H1 (cell line): ENCODE results near the gene NFKB1. TPM values are rescaled to one million over a fixed set of nuclear protein-coding genes. Genes with fewer than 3 reads are reported as not detected.

Source experiments
- CTCF ChIA-PET: fragments of 300-600 bp; sonication (Branson Sonifier 250); formaldehyde crosslinking; loops from one replicate; lab custom pipeline; 2021; ENCODE audit not compliant: partially characterized antibody; lab: Charles Lee
- POLR2A ChIA-PET: fragments of 300-600 bp; sonication (Branson Sonifier 250); formaldehyde crosslinking; loops from one replicate; lab custom pipeline; 2021; ENCODE audit warnings: inconsistent platforms; ENCODE audit not compliant: partially characterized antibody; lab: Charles Lee
- DNase-seq, 2 experiments: peaks; one replicate each; pipeline versions ENCODE4 v3.0.0 to v3.0.0-alpha.2; 2010 to 2022; ENCODE audit warnings: low spot score in 2 of 2, low read depth in 1 of 2, mixed read lengths in 1 of 2
- FAIRE-seq: peaks from 2 replicates; lab custom pipeline; 2011; peaks lifted over from hg19 to GRCh38; lab: Jason Lieb, UNC
- H2AFZ ChIP-seq: 2 replicates; pipeline ENCODE4 v1.8.1; 2012; ENCODE audit warnings: low read length, inconsistent platforms
- H2AK5ac ChIP-seq: 2 replicates; pipeline ENCODE4 v1.6.1; 2013; ENCODE audit warnings: low read depth, low read length
- H2BK120ac ChIP-seq: replicated peaks from 2 replicates; pipeline ENCODE3; 2013; ENCODE audit warnings: low read depth, low read length, inconsistent platforms
- H2BK12ac ChIP-seq: 2 replicates; pipeline ENCODE4 v1.6.1; 2013; ENCODE audit warnings: low read depth, low read length
- H2BK15ac ChIP-seq: 2 replicates; pipeline ENCODE4 v1.6.1; 2013; ENCODE audit warnings: low read length
- H2BK20ac ChIP-seq: 2 replicates; pipeline ENCODE4 v1.6.1; 2013; ENCODE audit warnings: low read length
- H2BK5ac ChIP-seq: 2 replicates; pipeline ENCODE4 v1.6.1; 2013; ENCODE audit warnings: low read depth, low read length
- H3K14ac ChIP-seq: 2 replicates; pipeline ENCODE4 v1.6.1; 2013; ENCODE audit warnings: inconsistent platforms; ENCODE audit not compliant: insufficient read length
- H3K18ac ChIP-seq: 2 replicates; pipeline ENCODE4 v1.6.1; 2013; ENCODE audit warnings: low read length; ENCODE audit errors: extremely low read depth
- H3K23ac ChIP-seq: 2 replicates; pipeline ENCODE4 v1.6.1; 2013; ENCODE audit warnings: inconsistent platforms; ENCODE audit not compliant: insufficient read length
- H3K23me2 ChIP-seq: 2 replicates; pipeline ENCODE4 v1.6.1; 2013; ENCODE audit warnings: low read depth, low read length
- H3K27ac ChIP-seq: 2 replicates; pipeline ENCODE4 v1.6.1; 2011; ENCODE audit warnings: low read depth, low read length, inconsistent platforms
- H3K27me3 ChIP-seq, 4 experiments: replicated peaks in 1 of 4; 1 replicate in 1 of 4; 2 replicates in 3 of 4; pipeline versions ENCODE4 v1.6.1 to v1.8.1; 2011 to 2013; ENCODE audit warnings: low read length in 3 of 4, mild to moderate bottlenecking in 3 of 4, inconsistent platforms in 2 of 4, mixed read lengths in 2 of 4, moderate library complexity in 1 of 4; ENCODE audit not compliant: control insufficient read depth in 3 of 4, insufficient read depth in 3 of 4; ENCODE audit errors: extremely low read depth in 1 of 4
- H3K36me3 ChIP-seq, 4 experiments: 2 replicates each; pipeline versions ENCODE4 v1.6.1 to v1.8.1; 2011 to 2013; ENCODE audit warnings: mild to moderate bottlenecking in 4 of 4, low read length in 3 of 4, moderate library complexity in 2 of 4, control low read depth in 1 of 4, inconsistent platforms in 1 of 4; ENCODE audit not compliant: insufficient read depth in 4 of 4, control insufficient read depth in 2 of 4
- H3K4ac ChIP-seq: replicated peaks from 2 replicates; pipeline ENCODE3; 2013; ENCODE audit warnings: low read length, low read depth, mixed read lengths, inconsistent platforms; ENCODE audit not compliant: insufficient read length
- H3K4me1 ChIP-seq, 4 experiments: replicated peaks in 1 of 4; 1 replicate in 1 of 4; 2 replicates in 3 of 4; pipeline versions ENCODE4 v1.6.1 to v1.8.1; 2011 to 2013; ENCODE audit warnings: low read length in 3 of 4, inconsistent platforms in 2 of 4, mixed read lengths in 1 of 4; ENCODE audit not compliant: insufficient read depth in 4 of 4, control insufficient read depth in 3 of 4
- H3K4me2 ChIP-seq, 2 experiments: 2 replicates each; pipeline versions ENCODE4 v1.6.1 to v1.8.1; 2011 to 2013; ENCODE audit warnings: low read depth in 2 of 2, low read length in 2 of 2, control low read depth in 1 of 2, inconsistent platforms in 1 of 2, mild to moderate bottlenecking in 1 of 2; ENCODE audit not compliant: insufficient read depth in 1 of 2
- H3K4me3 ChIP-seq, 4 experiments: fragments of 200-600, 300-600 bp in 1 of 4; sonication (generic), shearing (Covaris generic), sonication (Bioruptor Twin) in 1 of 4; 2 replicates each; pipeline versions ENCODE4 v1.5.1 to v1.8.1; 2011 to 2016; ENCODE audit warnings: low read length in 4 of 4, low read depth in 3 of 4, control low read depth in 2 of 4, inconsistent platforms in 2 of 4, mild to moderate bottlenecking in 2 of 4, mixed read lengths in 1 of 4, moderate library complexity in 1 of 4; ENCODE audit not compliant: insufficient read depth in 2 of 4; ENCODE audit errors: extremely low read depth in 1 of 4
- H3K56ac ChIP-seq: replicated peaks from 2 replicates; pipeline ENCODE3; 2013; ENCODE audit warnings: low read depth, mild to moderate bottlenecking, mixed read lengths, low read length, inconsistent platforms; ENCODE audit not compliant: insufficient read length
- H3K79me1 ChIP-seq: 2 replicates; pipeline ENCODE4 v1.6.1; 2013; ENCODE audit warnings: low read depth, low read length, control low read depth
- H3K79me2 ChIP-seq, 2 experiments: 2 replicates each; pipeline versions ENCODE4 v1.6.1 to v1.8.1; 2012 to 2013; ENCODE audit warnings: low read length in 2 of 2, mild to moderate bottlenecking in 2 of 2, inconsistent platforms in 1 of 2; ENCODE audit not compliant: insufficient read depth in 2 of 2, control insufficient read depth in 1 of 2
- H3K9ac ChIP-seq, 4 experiments: replicated peaks in 1 of 4; 1 replicate in 1 of 4; 2 replicates in 3 of 4; pipeline versions ENCODE4 v1.6.1 to v1.8.1; 2011 to 2013; ENCODE audit warnings: low read depth in 3 of 4, low read length in 3 of 4, control low read depth in 2 of 4, mild to moderate bottlenecking in 2 of 4, moderate library complexity in 2 of 4, inconsistent platforms in 1 of 4; ENCODE audit errors: extremely low read depth in 1 of 4
- H3K9me3 ChIP-seq, 2 experiments: 2 replicates each; pipeline versions ENCODE4 v1.6.1 to v1.8.1; 2012 to 2013; ENCODE audit warnings: mild to moderate bottlenecking in 2 of 2, moderate library complexity in 2 of 2, control low read depth in 1 of 2, inconsistent platforms in 1 of 2, low read depth in 1 of 2, low read length in 1 of 2, mixed read lengths in 1 of 2; ENCODE audit not compliant: insufficient read depth in 2 of 2
- H4K20me1 ChIP-seq, 2 experiments: replicated peaks in 1 of 2; 2 replicates each; pipeline versions ENCODE3 to v1.8.1; 2011 to 2013; ENCODE audit warnings: inconsistent platforms in 2 of 2, low read length in 2 of 2, mild to moderate bottlenecking in 1 of 2; ENCODE audit not compliant: insufficient read depth in 2 of 2, control insufficient read depth in 1 of 2
- H4K5ac ChIP-seq: 2 replicates; pipeline ENCODE4 v1.6.1; 2013; ENCODE audit warnings: low read length, low read depth, mixed read lengths, inconsistent platforms; ENCODE audit not compliant: insufficient read length
- H4K8ac ChIP-seq: 2 replicates; pipeline ENCODE4 v1.8.0; 2013; ENCODE audit warnings: mild to moderate bottlenecking, moderate library complexity, low read length, inconsistent platforms; ENCODE audit not compliant: insufficient read depth; ENCODE audit errors: extremely low read depth
- H4K91ac ChIP-seq: replicated peaks from 2 replicates; pipeline ENCODE3; 2013; ENCODE audit warnings: low read length, mixed read lengths, inconsistent platforms; ENCODE audit not compliant: insufficient read length
- ASH2L ChIP-seq: fragments of 200-600, 300-600 bp; sonication (generic); IDR thresholded peaks from one replicate; pipeline ENCODE4 v1.7.1; 2017; ENCODE audit warnings: low read length
- CBX5 ChIP-seq: fragments of 300-800, 300-1000 bp; sonication (generic); IDR thresholded peaks from 2 replicates; pipeline ENCODE4 v1.7.1; 2016; ENCODE audit warnings: antibody characterized with exemption, low read length, low read depth
- CEBPB ChIP-seq: IDR thresholded peaks from 2 replicates; pipeline ENCODE4 v1.6.1; 2012; ENCODE audit warnings: low read depth, low read length
- JUN ChIP-seq: IDR thresholded peaks from 2 replicates; pipeline ENCODE4 v1.6.1; 2011; ENCODE audit warnings: low read depth, mild to moderate bottlenecking, improper control_type of control experiment, low read length
- POLR2A ChIP-seq, 2 experiments: IDR thresholded peaks; 1 replicate in 1 of 2; 2 replicates in 1 of 2; pipeline ENCODE4 v1.6.1; 2011; ENCODE audit warnings: low read depth in 2 of 2, low read length in 2 of 2, mild to moderate bottlenecking in 2 of 2; ENCODE audit errors: control extremely low read depth in 1 of 2
- SAP30 ChIP-seq: fragments of 300-600 bp; sonication (generic); IDR thresholded peaks from 2 replicates; pipeline ENCODE4 v1.7.1; 2012; ENCODE audit warnings: low read length, moderate library complexity, mild to moderate bottlenecking, inconsistent platforms; ENCODE audit not compliant: insufficient read depth, insufficient replicate concordance
- SP4 ChIP-seq: IDR thresholded peaks from 2 replicates; pipeline ENCODE4 v1.6.1; 2012; ENCODE audit warnings: low read length, inconsistent platforms
- SRF ChIP-seq: IDR thresholded peaks from 2 replicates; pipeline ENCODE4 v1.6.1; 2011; ENCODE audit warnings: mild to moderate bottlenecking, low read depth, low read length, moderate library complexity
- TCF12 ChIP-seq: IDR thresholded peaks from 2 replicates; pipeline ENCODE4 v1.6.1; 2011; ENCODE audit warnings: low read depth, mild to moderate bottlenecking, low read length
- TEAD4 ChIP-seq: IDR thresholded peaks from 2 replicates; pipeline ENCODE4 v1.6.1; 2012; ENCODE audit warnings: low read depth, low read length, inconsistent platforms, mixed read lengths
- WGBS, 2 experiments: shearing (Covaris generic) in 1 of 2; methylation state at CpG; one replicate each; pipeline versions ENCODE4 v1.1.6 to v1.1.7; 2013 to 2015; ENCODE audit warnings: low lambda C conversion rate in 2 of 2, mixed read lengths in 2 of 2, inconsistent platforms in 1 of 2, low coverage in 1 of 2, missing lambda C conversion rate in 1 of 2; ENCODE audit not compliant: insufficient replicate concordance in 2 of 2, insufficient coverage in 1 of 2, insufficient read length in 1 of 2; ENCODE audit errors: extremely low coverage in 1 of 2, missing lambda C conversion rate in 1 of 2; 5-methylcytosine and 5-hydroxymethylcytosine counted together
- polyA plus RNA-seq, 7 experiments: library from polyadenylated mRNA; depleted of rRNA in 3 of 7; stranded (reverse) in 5 of 7; unstranded in 2 of 7; fragments of >200 nt in 5 of 7; fragments of 200-250 nt in 2 of 7; gene quantifications; 1 replicate in 5 of 7; 2 replicates in 1 of 7; 4 replicates in 1 of 7; pipeline versions ENCODE4 v1.2.1 to v1.2.3, GENCODE V29; 2011 to 2013; ENCODE audit warnings: missing spikeins in 2 of 7, mixed read lengths in 2 of 7
- total RNA-seq: library from RNA; stranded (reverse); fragmentation: NEBNext Ultra II Directional; extraction: Animal tissue kit (Norgen Biotek cat#: 25700); gene quantifications from 2 replicates; pipeline ENCODE4 v1.2.1, GENCODE V29; 2021

Gene NFKB1
- total and polyA plus RNA-seq, 2 of the 8 experiments (the other 6 are each of a cell fraction or from before 2014, with no cell fraction given): 2.9 to 6.8 TPM

DNA sequence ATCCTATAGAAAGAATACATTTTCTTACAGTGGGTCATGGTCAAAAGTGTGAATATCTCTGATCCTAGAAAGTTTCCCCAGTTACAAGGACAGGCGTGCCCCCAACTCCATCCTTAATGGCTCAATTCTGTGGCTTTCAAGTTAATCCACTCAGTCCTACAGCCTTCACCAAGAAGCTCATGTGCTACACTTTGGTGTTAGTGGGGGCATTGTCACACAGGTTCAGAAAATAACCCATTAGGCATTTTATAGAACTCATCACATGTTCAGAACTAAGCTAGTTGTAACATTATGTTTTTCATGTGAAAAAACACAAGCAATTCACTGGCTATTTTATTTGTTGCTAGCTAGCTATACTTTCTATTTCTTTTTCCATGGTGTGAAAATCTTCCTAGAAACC is 20.4 kb downstream of the NFKB1 start:
- H3K14ac ChIP-seq: no peak overlapping the region
- H3K18ac ChIP-seq: no peak overlapping the region
- peaks cover 0 to 3% of the 10 kb centered on the region in 2 experiments; a peak in 1 of 4 replicates for H3K9me3 ChIP-seq
- no peak overlapping the region for H3K27ac ChIP-seq
- ChIA-PET POLR2A (no interaction called here), CTCF (interaction anchor here (0.9 to 1.0 kb wide), 2 partner anchors 74 to 570 kb away, joined by 3 read pairs; no protein-coding TSS in a partner anchor)
- DNase-seq (no peak), FAIRE-seq (no peak)
- 92% methylated on average over 1 of the region's 1 CpG; no CpG with 5 or more reads in 1 of the 2 experiments for WGBS, 2 experiments
- H3K23me2 ChIP-seq: no peaks in the 10 kb centered on the region
- no peaks in the 10 kb centered on the region for H3K79me1 ChIP-seq
- no peak overlapping the region for H2AFZ ChIP-seq
- no peak overlapping the region for H2BK15ac ChIP-seq
- H3K27me3 ChIP-seq: peaks cover 0 to 1% (median 0%) of the 10 kb centered on the region in 4 experiments; a peak in 1 of 7 replicates
- H2BK5ac ChIP-seq: no peak overlapping the region
- no peak overlapping the region for H4K91ac ChIP-seq
- no peak overlapping the region for H4K5ac ChIP-seq
- no peak overlapping the region for H3K4me3 ChIP-seq
- H2BK20ac ChIP-seq: no peak overlapping the region
- no peak overlapping the region for H2BK120ac ChIP-seq
- no peak overlapping the region for H3K4ac ChIP-seq
- H3K4me2 ChIP-seq: no peak overlapping the region
- TF ChIP-seq ASH2L: no peak
- no peak for TF ChIP-seq SAP30
- TF ChIP-seq POLR2A (IDR thresholded peaks at IDR 0.05; ENCODE audit: control extremely low read depth in 1 of 2, low read depth in 2 of 2, low read length in 2 of 2): no peak
- no peak for TF ChIP-seq CEBPB
- no peak for TF ChIP-seq SP4
- no peak for TF ChIP-seq TCF12
- TF ChIP-seq CBX5: no peak
- no peak for TF ChIP-seq TEAD4
- no peak for TF ChIP-seq SRF
- TF ChIP-seq JUN: no peak
- H3K23ac ChIP-seq: no peak overlapping the region
- H4K20me1 ChIP-seq: no peaks in the 10 kb centered on the region
- no peak overlapping the region for H2AK5ac ChIP-seq
- no peak overlapping the region for H4K8ac ChIP-seq
- no peak overlapping the region for H3K56ac ChIP-seq
- no peak overlapping the region for H2BK12ac ChIP-seq
- H3K36me3 ChIP-seq: no peaks in the 10 kb centered on the region
- no peak overlapping the region for H3K9ac ChIP-seq
- no peaks in the 10 kb centered on the region for H3K79me2 ChIP-seq
- H3K4me1 ChIP-seq: peaks cover 0 to 3% (median 0%) of the 10 kb centered on the region in 4 experiments; a peak in 1 of 7 replicates
